ENCODE data around the gene ZBTB42. TPM values are rescaled to one million over a fixed set of nuclear protein-coding genes. Genes with fewer than 3 reads are reported as not detected.

ZBTB42 gene
- total and polyA plus RNA-seq, 9 donors = 0.42 to 18.7 (median 3.7) TPM

DNA sequence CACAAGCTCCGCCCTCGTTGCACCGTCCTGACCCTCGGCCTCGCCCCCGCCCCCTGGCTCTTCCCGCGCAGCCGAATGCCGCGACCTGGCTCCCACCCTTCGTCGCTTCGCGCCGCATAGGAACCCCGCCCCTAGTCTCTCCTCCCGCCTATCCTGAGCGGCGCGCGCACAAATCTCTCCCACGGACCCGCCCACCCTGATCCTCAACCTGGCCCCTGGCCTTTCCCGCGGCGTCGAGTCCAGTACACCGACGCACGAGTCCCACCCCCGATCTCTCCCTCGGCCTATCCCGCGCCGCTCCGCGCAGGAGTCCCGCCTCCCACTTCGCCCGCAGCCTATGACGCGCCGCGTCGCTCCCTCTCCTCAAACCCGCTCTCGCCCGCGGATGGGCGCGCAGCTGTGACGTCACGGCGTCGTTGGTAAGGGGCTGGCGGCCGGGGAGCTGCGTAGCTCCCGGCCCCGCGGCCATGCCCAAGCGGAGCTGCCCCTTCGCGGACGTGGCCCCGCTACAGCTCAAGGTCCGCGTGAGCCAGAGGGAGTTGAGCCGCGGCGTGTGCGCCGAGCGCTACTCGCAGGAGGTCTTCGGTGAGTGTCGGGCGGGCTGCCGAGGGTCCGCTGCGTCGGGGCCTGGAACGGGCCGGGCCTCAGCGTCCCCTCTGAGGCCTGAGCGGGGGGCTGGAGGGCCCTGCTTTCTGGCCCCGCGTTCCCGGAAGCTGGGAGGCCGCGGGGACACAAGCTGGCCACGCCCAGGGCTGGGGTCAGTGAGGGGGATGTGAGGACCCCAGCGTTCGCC lies 48.0 kb upstream of the ZBTB42 start, which contains the start of gene SIVA1:
Gene SIVA1, plus strand, starts transcription at position 413 of the 793 bp plus-strand sequence. Its CDS starts 55 bp downstream, at position 468.
- H3K36me3 ChIP-seq = no peaks in the 10 kb centered on the region
- H3K4me3 ChIP-seq = peak within 1 kb of the TSS; percentile 94
- no peaks in the 10 kb centered on the region for H3K27me3 ChIP-seq
- H3K27ac ChIP-seq = peak within 1 kb of the TSS; percentile 70 to 82
- 1% methylated on average over 70 to 95 of the region's 95 CpGs for WGBS, 3 donors
- DNase-seq = peak; percentile 99 to 100 (median 99)
- TF ChIP-seq EP300 (IDR thresholded peaks at IDR 0.05) (no peak), POLR2A (IDR thresholded peaks at IDR 0.05) (peak; percentile 95)
- TF ChIP-seq, protein P1, sequence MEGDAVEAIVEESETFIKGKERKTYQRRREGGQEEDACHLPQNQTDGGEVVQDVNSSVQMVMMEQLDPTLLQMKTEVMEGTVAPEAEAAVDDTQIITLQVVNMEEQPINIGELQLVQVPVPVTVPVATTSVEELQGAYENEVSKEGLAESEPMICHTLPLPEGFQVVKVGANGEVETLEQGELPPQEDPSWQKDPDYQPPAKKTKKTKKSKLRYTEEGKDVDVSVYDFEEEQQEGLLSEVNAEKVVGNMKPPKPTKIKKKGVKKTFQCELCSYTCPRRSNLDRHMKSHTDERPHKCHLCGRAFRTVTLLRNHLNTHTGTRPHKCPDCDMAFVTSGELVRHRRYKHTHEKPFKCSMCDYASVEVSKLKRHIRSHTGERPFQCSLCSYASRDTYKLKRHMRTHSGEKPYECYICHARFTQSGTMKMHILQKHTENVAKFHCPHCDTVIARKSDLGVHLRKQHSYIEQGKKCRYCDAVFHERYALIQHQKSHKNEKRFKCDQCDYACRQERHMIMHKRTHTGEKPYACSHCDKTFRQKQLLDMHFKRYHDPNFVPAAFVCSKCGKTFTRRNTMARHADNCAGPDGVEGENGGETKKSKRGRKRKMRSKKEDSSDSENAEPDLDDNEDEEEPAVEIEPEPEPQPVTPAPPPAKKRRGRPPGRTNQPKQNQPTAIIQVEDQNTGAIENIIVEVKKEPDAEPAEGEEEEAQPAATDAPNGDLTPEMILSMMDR (IDR thresholded peaks at IDR 0.05) = peak in 1 of 3 donors; percentile 37
- intact Hi-C loops (cut with DNase I) = no loop called here
- H3K9me3 ChIP-seq = no peaks in the 10 kb centered on the region
- peaks cover 13% of the 10 kb centered on the region for H3K4me1 ChIP-seq (ENCODE audit: insufficient read depth)

DNA sequence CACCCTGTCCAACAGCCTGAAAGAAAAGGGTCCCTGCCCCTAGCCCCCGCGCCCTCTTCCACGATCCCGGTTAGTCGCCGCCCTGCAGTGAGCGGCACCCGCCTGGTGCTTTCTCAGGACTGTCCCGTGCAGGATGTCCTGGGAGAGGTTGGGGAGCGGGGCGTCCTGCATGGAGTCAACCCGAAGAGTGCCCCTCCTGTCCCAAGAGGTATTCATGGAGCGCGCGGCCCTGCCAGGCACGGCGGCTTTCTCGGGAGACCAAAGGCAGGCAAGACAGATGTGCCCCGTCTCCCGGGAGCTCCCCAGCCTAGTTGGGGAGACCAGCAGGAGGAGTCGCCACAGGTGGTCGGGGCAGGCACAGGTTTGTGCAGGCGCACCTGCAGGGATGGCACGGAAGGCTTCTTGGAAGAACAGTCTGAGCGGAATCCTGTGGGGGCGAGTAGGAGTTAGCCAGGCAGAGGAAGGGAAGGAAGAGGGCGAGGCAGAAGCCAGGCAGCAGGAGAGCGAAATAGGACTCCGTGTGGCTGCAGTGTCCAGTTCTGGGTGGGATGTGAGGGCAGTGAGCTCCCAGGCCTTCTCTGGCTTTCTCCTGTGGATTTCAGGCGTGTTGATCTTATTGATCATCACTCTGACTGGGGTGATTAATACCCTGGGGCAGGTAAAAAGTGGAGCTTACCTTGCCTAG lies 47.2 kb upstream of the ZBTB42 start:
- Histone ChIP-seq H3K27me3 (no peaks in the 10 kb centered on the region), H3K27ac (peak overlapping the region; percentile 70 to 82), H3K36me3 (no peaks in the 10 kb centered on the region), H3K4me1 (ENCODE audit: insufficient read depth) (peaks cover 13% of the 10 kb centered on the region), H3K4me3 (peak overlapping the region; percentile 94), H3K9me3 (no peaks in the 10 kb centered on the region)
- no peak for TF ChIP-seq POLR2A (IDR thresholded peaks at IDR 0.05)
- no peak for TF ChIP-seq EP300 (IDR thresholded peaks at IDR 0.05)
- TF ChIP-seq, protein P1 (IDR thresholded peaks at IDR 0.05) = no peak
- intact Hi-C loops (cut with DNase I) = no loop called here
- 1 to 3% (median 1%) methylated on average over 27 to 30 of the region's 30 CpGs for WGBS, 3 donors
- no peak for DNase-seq

DNA sequence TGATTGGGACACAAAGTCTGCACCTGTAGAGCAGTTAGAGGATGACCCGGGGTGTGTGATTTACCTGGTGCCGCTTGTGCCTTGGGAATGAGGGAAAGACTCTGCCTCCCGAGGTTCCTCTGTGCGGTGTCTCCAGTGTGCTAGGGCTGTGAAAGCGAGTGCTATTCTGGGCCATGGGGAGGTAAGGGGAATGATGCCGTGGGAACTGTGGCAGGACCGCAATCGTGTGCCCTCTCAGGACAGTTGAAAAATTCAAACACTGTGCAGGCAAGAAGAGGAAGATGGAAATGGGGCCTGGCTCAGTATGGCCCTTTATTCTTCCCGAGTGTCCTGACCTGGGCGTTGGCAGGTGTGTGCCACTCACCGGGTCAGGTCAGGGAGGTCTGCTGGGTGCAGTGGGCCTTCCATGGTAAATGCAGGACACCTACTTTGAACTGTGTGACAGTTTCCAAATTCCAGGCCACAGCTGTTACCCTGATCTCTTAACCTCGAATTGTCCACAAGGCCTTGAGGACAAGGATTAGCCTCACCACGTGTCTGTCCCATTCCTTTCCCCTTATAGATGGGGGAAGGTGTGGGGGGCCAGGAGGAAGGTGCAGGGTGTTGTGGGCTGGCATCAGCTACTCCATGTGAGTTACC lies 46.6 kb upstream of the ZBTB42 start:
- H3K27me3 ChIP-seq = no peaks in the 10 kb centered on the region
- no peak for DNase-seq
- H3K27ac ChIP-seq = no peak overlapping the region
- peak overlapping the region; percentile 94 for H3K4me3 ChIP-seq
- H3K36me3 ChIP-seq = no peaks in the 10 kb centered on the region
- peaks cover 13% of the 10 kb centered on the region for H3K4me1 ChIP-seq (ENCODE audit: insufficient read depth)
- intact Hi-C loops (cut with DNase I) = no loop called here
- 44 to 56% (median 44%) methylated on average over 13 of the region's 13 CpGs for WGBS, 3 donors
- H3K9me3 ChIP-seq = no peaks in the 10 kb centered on the region
- TF ChIP-seq, protein P1 (IDR thresholded peaks at IDR 0.05) = no peak
- no peak for TF ChIP-seq EP300 (IDR thresholded peaks at IDR 0.05)
- TF ChIP-seq POLR2A (IDR thresholded peaks at IDR 0.05) = no peak

DNA sequence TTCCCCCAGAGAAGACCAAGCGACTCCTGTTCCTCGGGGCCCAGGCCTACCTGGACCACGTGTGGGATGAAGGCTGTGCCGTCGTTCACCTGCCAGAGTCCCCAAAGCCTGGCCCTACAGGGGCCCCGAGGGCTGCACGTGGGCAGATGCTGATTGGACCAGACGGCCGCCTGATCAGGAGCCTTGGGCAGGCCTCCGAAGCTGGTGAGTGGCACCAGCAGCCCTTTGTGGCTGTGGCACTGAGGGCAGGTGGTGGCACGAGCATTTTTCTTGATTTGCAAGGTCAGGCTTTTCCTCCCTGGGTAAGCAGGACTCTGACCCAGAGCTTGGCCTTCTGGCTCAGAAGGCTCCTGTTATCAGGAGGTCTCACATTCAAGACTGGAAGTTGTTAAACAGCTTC lies 45.3 kb upstream of the ZBTB42 start:
- TF ChIP-seq, protein P1 (IDR thresholded peaks at IDR 0.05) = no peak
- TF ChIP-seq EP300 (IDR thresholded peaks at IDR 0.05) = no peak
- TF ChIP-seq POLR2A (IDR thresholded peaks at IDR 0.05) = no peak
- DNase-seq = no peak
- H3K9me3 ChIP-seq = no peaks in the 10 kb centered on the region
- peaks cover 13% of the 10 kb centered on the region for H3K4me1 ChIP-seq (ENCODE audit: insufficient read depth)
- intact Hi-C loops (cut with DNase I) = no loop called here
- no peaks in the 10 kb centered on the region for H3K27me3 ChIP-seq
- no peak overlapping the region for H3K27ac ChIP-seq
- no peaks in the 10 kb centered on the region for H3K36me3 ChIP-seq
- WGBS, 3 donors = 63 to 69% (median 63%) methylated on average over 11 of the region's 11 CpGs
- H3K4me3 ChIP-seq = no peak overlapping the region

Measured in ovary (tissue), 9 donors.